CD4-positive, alpha-beta T cell treated with Interferon alpha-2 for 1 hour (primary cell): ENCODE data around the gene TMEM131L.

Source experiments
- DNase-seq, 2 donors: peaks; one replicate each; pipeline ENCODE4 v3.0.0-alpha.2; 2020 to 2022

Gene TMEM131L

GRCh38 chr4:153622778-153623240, 156.6 kb downstream of the TMEM131L start:
- DNase-seq = no peak

- DNase-seq = no peak
Measured at GRCh38 chr4:153623491-153623890, 157.3 kb downstream of the TMEM131L start.

DNA sequence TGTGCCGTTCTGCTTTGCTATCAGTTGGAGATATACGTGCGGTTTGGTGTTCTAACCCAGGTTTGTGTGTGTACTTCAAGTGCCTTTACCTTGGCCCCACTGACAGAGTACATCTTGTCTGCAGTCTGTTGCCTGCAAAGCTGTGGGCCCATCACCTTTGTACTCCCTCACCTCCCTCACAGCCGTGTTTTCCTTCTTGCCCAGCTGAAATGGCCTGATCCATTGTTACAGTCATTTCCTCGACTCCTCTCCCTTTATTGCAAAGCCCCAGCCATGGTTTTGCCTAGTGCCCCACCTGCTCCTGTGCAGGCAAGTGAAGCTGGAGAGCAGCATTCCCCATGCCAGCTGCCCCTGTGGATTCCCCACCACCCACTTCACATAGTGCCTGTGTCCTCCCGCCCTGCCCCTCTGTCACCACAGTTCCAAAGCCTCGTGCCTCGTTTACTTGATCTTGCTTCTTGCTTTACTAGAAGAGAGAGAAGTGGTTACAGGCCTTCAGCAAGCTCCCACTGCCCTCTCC, 162.7 kb downstream of the TMEM131L start:
- no peak for DNase-seq

- no peak for DNase-seq
Measured at GRCh38 chr4:153629776-153630175, 163.6 kb downstream of the TMEM131L start.

- peak in 1 of 2 donors; percentile 31 for DNase-seq
Measured at GRCh38 chr4:153634738-153635353, 168.7 kb downstream of the TMEM131L start.

- no peak for DNase-seq
Measured at GRCh38 chr4:153635846-153636245, 169.7 kb downstream of the TMEM131L start.

DNA sequence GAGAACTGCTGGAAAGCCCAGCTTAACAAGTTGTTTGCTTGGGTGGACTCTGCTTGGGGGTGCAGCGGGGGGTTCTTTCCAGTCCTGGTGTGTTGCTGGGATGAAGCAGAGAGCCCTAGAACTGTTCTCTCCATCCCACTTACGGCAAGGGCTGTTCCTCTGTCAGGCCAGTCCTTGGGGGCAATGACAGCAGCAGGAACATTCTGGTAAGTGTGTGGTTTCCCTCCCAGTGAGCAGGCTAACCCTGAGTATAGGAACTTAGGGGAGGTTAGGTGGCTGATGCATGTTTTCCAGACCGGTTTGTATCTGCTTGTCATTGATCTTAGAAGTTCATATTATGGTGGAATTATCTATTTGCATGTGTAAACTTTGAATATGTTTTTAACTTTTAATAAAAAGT, 171.0 kb downstream of the TMEM131L start:
- DNase-seq = no peak

DNA sequence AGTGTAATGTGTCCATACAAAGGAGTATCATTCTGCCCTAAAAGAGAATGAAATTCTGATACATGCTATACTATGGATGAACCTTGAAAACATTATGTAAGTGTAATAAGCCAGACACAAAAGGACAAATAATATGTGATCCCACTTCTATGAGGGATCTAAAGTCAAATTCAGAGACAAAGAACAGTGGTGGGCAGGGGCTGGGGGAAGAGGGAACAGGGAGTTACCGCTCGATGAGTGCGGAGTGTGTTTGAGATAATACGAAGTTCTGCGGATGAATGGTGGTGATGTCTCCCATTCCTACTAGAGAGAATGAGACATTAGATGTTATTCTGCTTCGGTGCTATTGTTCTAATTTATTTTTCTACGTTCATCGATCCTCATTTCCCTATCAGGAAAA, 171.9 kb downstream of the TMEM131L start:
- no peak for DNase-seq

GRCh38 chr4:153638999-153639398, 172.8 kb downstream of the TMEM131L start:
- DNase-seq = no peak

- no peak for DNase-seq
Measured at GRCh38 chr4:153639833-153640802, 174.0 kb downstream of the TMEM131L start.

DNA sequence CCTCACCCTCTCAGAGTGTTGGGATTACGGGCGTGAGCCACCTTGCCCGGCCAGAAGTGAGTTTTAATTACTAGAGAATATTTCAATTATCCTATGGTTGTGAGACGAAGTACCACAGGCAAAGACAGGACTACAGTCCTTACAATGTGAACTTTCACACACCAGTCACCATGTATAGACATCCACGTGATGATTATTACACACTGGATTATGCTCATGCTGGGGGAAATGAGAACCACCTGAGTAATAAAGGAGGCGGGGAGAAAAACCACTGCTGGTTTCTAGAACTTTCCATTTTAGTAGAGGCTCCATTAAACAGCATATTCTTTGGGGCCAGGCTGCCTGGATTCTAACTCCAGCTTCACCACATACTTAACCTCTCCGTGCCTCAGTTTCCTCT, 175.4 kb downstream of the TMEM131L start:
- DNase-seq = no peak

DNA sequence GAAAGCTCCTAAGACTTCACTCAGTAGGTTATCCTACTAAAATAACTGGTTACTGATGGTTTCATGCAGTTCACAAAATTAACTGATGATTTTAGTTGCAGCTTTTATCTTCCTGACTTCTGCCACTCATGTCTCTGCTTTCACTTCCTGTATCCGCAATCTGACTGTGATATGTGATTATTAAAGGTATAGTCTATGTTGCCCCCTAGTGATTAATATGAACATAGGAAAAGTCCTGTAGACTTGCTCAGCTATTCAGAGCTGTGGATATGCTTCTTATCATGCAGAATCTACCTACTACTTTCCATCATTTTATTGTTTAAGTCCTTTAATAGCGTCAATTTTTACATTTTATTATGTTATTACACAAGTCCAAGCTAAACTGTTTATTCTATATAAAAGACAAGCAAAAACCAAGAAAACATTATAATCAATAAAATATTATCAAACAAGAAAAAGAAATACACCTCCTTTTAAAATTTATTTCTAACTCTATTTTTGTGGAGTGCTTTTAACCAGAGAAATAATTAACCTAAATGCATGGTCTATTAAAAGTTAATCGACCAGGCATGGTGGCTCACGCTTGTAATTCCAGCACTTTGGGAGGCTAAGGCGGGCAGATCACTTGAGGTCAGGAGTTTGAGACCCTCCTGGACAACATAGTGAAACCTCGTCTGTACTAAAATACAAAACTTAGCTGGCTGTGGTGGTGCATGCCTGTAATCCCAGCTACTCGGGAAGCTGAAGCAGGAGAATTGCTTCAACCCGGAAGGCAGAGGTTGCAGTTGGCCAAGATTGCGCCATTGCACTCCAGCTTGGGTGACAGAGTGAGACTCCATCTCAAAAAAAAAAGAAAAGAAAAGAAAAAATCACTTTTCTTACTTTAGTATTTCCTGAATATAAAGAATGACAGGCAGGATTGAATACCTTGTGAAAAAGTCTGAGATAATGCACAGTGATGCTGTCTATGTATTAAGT, 177.5 kb downstream of the TMEM131L start:
- DNase-seq = peak in 1 of 2 donors; percentile 72

- DNase-seq = no peak
Measured at GRCh38 chr4:153645183-153645582, 179.0 kb downstream of the TMEM131L start.

DNA sequence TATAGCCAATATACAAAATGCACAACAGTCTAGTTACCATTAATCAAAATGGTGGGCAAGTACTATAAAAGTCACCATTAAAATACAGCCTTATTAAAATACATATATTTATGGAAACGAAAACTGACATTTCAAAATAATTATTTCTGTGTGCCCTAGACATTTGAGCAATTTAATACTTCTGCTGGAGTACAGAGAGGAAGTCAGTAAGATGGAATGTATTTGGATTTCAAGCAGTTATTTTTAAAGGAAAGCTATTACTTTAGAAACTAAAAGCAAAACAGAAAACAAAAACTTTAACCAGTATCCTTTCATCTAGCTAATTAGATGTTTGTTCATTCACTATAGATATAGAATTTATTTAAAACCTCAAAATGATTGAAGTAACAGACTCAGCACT, 180.1 kb downstream of the TMEM131L start:
- no peak for DNase-seq

DNA sequence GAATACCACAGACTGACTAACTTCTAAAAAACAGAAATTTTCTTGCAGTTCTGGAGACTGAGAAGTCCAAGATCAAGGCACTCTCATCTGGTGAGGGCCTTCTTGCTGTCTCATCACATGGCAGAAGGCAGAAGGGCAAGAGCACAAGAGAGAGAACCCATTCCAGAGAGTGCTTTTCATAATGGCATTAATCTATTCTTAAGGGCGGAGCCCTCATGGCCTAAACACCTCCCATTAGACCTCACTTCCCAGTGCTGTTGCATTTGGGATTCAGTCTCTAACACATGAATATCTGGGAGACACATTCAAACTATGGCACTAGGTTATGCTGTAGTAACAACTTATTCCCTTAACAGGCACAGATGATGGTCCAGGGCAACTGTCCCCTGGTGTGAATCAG, 180.8 kb downstream of the TMEM131L start:
- no peak for DNase-seq

GRCh38 chr4:153647975-153648374, 181.8 kb downstream of the TMEM131L start:
- no peak for DNase-seq

- no peak for DNase-seq
Measured at GRCh38 chr4:153649572-153649991, 183.4 kb downstream of the TMEM131L start.

GRCh38 chr4:153651116-153651515, 185.0 kb downstream of the TMEM131L start:
- DNase-seq = no peak

GRCh38 chr4:153651587-153651986, 185.4 kb downstream of the TMEM131L start:
- peak; percentile 53 to 78 for DNase-seq

DNA sequence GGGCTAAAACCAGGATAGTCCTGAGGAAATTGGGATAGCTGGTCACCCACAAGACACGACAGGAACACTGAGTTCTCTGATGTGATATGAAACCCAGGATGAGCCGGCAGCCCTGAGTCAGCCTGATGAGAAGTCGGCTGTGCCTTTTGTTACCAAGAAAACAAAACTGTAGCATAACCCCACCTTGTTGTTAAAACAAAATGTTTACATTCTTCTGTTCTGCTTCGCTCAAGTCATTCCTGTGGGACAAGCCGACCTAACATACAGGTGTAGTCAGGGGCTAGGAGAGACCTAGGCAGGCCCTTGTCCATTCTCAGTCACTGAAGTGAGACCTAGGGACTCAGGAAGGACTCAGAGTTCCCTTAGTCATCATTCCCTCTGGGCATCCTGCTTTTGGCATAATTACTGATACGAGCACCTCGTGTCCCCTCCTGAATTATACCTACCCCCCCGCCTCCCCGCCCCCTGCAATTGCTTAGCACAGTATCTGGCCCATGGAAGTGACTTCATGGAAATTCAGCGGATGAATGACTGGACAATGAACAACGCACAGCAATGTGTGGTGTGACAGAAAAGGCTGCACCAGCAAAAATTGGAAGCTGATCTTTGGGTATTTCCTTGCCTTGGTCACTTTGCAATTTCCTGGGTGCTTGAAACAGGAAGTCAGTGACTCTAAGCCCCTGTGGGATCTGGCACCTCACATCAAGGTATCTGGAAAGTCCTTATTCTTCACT, 186.1 kb downstream of the TMEM131L start:
- peak; percentile 14 to 71 for DNase-seq

DNA sequence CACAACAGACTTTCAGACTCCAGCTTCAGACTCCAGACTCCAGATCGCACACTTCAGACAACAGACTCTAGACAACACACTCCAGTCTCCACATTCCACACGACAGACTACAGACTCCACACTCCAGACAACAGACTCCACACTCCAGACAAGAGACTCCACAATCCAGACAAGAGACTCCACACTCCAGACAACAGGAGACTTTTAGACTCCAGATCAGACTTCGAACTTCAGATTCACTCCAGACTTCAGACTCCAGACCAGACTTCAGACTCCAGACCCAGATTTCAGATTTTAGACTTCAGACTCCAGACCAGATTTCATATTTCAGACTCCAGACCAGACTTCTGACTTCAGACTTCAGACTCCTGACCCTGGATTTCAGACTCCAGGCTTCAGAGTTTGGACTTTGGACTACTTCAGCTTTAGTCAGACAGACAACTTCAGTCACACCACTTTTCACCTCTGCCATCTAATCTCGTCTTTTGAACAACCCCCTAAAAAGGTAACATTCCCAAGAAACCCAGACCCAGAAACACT, 188.9 kb downstream of the TMEM131L start:
- DNase-seq = no peak
